T-helper 9 cell (primary cell): ENCODE results near the gene ECEL1.
"Not testable (repeated sequence)": the region's sequence is repeated elsewhere in the genome, so short reads cannot be mapped to it uniquely, and the experiment has no call there.

ENCODE experiments used
- DNase-seq: peaks from one replicate; pipeline ENCODE4 v3.0.0-alpha.2; 2020

Gene ECEL1

DNA sequence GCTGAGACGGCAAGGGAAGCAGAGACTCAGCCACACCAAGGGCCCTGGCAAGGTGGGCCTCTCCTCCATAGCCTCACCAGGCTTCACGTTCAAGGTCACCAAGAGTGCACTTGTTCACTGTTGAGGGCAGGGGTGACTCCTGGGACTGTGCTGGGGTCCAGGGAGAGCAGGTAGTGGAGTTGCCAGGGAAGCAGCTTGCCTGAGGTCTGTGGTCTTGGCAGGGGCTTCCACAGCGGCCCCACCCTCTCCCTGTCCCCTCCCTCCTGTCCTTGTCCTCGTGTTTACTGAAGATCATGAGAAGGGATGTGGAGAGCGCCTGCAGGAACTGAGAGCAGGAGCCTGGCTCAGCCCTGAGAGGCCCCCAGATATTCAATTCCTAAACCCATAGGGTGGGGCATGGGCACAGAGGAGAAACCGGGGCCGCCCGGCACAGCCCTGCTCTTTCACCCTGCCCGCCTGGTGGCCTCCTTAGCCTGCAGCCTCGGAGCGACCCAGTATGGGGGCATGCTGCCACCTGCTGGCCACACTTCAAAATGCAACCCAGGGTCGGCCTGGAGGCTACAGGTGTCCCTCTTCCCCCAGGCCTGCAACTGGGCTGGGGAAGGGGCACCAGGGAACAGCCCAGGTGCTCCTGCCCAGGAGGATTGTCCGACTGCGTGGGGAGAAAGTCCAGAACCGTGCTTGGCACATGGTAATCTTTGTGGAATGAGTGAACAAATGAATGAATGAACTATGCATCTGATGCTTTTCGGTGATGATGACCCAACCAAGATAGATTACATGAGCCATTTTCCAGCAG lies 47.2 kb downstream of the ECEL1 start:
- DNase-seq, result peak; percentile 88

DNA sequence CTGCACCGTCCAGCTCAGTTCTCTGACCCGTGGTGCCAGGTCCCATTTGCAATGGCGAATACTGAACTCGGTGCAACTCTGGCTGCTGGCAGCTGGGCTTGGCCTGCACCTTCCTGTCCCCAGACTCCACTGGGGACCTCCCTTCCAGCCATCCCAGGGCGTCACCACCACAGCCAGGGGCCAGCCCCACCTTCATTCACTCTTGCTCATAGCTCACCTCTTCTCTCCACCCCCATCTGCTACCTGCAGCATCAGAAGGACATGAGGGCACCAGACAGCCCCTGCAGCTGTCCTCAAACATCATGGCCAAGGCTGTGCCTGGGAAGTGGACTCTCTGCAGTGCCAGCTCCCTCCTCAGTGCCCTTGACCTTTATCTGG lies 47.9 kb downstream of the ECEL1 start:
- DNase-seq, result no peak

- no peak for DNase-seq
Measured at GRCh38 chr2:232438951-232439757, 48.5 kb downstream of the ECEL1 start.

DNA sequence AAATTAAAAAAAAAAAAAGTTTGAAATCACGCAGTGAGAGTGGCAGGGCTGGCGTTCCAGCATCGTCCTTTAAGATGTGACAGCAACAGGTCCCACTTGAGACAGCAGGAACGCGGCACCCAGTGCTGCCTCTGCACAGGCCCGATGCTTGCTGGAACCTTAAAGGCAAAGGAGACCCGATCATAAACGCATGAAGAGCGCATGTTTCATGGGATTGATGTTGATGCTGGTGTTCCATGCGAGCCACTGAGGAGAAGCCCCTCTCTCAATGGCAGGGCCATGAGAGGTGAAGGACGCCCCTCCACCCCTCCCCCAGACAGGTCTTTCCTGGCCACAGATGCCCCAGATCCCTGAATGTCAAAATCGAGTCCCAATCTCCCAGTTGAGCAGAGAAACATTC lies 49.5 kb downstream of the ECEL1 start:
- no peak for DNase-seq

DNA sequence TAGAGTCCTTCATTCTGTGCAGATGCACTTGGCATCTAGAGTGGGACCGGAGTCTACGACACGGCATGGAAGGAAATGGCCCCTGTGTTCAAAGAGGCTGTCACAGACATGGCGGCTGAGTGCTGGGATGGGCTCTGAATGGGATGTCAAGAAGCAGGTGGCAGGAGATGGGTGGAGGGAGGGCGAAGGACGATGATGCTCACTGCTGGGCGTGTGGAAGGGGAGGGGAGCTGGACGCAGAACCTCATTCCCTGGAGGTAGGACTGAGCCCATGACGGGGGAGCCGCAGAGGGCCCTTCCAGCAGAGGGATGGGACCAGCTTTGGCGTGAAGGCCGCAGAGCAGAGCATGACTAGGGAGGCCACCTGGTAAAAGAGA lies 50.5 kb downstream of the ECEL1 start:
- DNase-seq, result no peak

- DNase-seq, result no peak
Measured at GRCh38 chr2:232436381-232437194, 51.0 kb downstream of the ECEL1 start.

- DNase-seq, result no peak
Measured at GRCh38 chr2:232435805-232436204, 51.8 kb downstream of the ECEL1 start.

DNA sequence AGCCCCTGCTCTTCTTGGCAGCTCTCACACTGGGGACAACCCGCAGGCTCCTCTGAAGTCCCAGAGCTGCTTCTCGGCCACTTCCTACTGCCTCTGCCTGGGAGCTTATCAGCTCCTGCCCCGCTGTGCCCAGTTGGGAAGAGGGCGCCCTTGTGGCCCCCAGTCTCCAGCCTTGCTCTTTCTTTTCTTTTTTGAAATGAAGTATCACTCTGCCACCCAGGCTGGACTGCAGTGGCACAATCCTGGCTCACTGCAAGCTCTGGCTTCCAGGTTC lies 52.3 kb downstream of the ECEL1 start:
- DNase-seq, result no peak

GRCh38 chr2:232434563-232435374 lies 52.9 kb downstream of the ECEL1 start:
- no peak for DNase-seq

DNA sequence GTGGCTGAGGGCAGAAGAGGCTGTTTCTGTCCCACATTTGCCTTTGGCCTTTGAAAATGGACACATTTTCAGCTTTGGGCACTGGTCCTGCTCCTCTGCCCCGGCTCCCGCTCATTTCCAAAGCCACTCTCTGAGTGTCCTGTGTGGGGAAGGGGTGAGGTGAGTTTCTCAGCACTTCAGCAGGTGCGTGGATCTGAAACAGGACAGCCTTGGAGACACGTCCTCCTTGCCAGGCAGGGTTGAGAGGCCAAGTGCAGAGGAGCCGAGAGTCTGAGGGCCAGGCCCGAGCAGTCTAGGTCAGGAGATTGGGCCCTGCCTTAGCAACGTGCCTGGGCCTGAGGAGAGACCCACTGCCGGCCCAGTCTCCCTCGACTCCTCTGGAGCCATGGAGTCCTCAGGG lies 53.5 kb downstream of the ECEL1 start:
- no peak for DNase-seq

DNA sequence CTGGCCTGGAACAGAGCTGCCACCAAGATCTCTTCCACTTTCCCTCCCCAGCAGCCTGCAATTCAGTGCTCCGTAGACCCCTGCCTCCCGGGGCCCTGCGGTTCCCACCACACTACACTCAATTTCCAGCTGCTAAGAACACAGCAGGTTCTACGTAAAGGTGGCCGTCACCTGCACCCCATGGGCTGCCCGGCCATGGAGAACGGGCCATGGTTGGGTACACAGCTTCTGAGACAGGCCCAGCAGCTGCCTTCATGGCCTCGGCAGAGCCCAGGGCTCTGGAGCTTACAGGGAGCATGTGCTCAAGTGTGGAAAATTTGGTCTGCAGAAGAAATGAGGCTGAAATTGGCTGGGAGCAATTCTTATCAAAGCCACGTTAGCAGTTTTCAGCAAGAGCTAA lies 54.0 kb downstream of the ECEL1 start:
- not testable (repeated sequence) for DNase-seq

DNA sequence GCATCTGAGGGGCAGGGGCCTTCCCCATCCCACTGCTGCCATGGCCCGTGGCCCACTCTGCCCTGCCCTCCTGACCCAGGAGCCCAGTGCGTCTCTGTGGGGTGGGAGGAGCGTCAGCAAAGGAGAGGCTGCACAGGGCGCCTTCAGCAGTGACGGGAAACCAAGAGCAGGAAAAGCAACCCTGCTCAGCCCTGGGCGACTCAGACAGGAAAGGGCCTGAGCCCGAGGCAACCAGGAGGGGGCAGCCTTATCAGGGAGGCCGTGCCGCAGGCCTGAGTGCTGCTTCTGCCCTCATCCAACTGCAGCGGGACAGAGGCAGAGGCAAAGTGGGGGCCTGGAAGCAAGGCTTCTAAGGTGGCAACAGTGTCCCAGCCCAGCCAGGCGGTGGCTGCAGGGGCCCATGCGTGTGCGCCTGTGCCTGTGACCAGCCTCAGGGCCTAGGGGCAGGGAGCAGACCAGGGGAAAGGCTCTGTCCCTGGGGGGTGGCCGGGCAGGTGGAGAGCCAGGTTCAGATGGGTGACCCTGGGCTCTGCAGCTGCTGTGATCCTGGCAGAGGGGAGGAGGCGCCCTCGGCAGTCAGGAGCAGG lies 54.9 kb downstream of the ECEL1 start:
- no peak for DNase-seq

DNA sequence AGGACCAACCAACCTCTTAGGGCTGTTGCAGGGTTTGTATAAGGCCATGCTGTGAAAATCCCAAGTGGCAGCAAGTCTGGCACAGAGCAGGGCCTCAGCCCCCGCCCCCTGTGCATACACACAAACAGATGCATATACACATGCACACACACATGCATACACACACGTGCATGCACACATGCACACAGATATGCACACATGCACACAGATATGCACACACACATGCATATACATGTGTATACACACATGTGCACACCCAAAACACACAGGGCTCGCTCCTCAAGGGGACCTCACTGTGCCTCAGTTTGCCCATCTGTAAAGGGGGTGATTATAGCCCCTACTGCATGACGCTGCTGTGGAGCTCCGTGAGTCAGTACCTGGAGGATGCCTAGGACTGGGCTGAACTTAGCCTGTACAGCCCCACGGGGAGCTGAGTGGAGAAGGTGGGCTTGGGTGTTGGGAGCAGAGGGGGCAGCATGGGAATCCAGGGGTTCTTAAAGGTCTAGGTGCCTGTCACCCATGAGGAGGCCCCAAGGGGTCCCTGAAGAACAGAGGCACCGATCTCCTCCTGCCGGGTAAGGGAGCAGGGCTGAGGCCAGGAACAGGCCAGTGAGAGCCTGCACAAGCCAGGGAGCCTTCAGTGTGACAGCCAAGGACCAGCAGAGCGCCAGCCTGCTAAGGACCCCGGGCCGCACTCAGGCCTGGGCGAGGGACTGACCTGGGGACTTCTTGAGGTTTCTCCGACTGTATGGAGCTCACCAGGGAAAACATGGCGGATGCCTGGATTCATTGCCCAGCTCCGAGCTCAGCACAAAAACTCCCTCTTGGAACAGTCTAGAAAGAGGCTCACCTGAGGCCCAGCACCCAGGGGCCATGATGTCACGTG lies 55.7 kb downstream of the ECEL1 start:
- no peak for DNase-seq
